Thyroid gland (tissue), 4 donors: Measurements from ENCODE around the gene ALOXE3.

ENCODE experiments used
- CTCF ChIP-seq, 6 experiments: fragments of 200-600 bp in 3 of 6; fragments of 450-650 bp in 3 of 6; sonication (generic) in 3 of 6; IDR thresholded peaks; one replicate each; pipeline ENCODE4 v1.5.1; 2016 to 2019; ENCODE audit warnings: antibody characterized with exemption in 6 of 6, mild to moderate bottlenecking in 2 of 6, inconsistent platforms in 1 of 6, moderate library complexity in 1 of 6
- POLR2A ChIP-seq, 2 donors: fragments of 450-650 bp; IDR thresholded peaks; one replicate each; pipeline ENCODE4 v1.6.1; 2017; ENCODE audit warnings: antibody characterized with exemption in 2 of 2, mild to moderate bottlenecking in 2 of 2, moderate library complexity in 1 of 2

DNA sequence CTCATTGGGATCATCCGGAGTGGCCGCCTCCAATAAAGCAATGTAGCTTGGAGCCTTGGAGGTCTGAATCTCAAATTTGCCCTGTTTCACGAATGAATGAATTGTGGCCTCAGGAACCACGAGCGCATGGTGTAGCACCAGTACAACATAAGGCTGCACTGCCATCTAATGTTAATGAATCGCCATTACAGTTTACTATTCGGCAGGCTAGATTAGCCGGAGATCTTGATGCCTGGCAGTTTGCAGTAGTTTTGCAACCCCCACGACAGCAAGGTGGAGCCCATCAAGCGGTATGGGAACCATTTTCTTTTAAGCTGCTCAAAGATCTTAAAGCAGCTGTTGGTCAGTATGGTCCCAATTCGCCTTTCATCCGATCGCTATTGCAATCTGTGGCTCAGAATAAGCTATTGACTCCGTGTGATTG is 60.6 kb downstream of the ALOXE3 start:
- TF ChIP-seq CTCF (IDR thresholded peaks at IDR 0.05) (peak; percentile 45 to 87 (median 80)), POLR2A (IDR thresholded peaks at IDR 0.05) (no peak)
